OCI-LY7 (cell line): ENCODE measurements around the gene FMN1.

Experiments
- EZH2phosphoT487 ChIP-seq: fragments of 200-600 bp; sonication (generic); IDR thresholded peaks from 2 replicates; pipeline ENCODE4 v1.6.1; 2018; ENCODE audit warnings: low read depth, borderline replicate concordance, mild to moderate bottlenecking, mixed run types, antibody characterized with exemption, low read length, moderate library complexity, mixed read lengths
- TF ChIP-seq, protein P1 (sequence below): fragments of 200-600 bp; sonication (generic); conservative IDR thresholded peaks from 2 replicates; pipeline ENCODE4 v1.5.1; 2014; ENCODE audit warnings: mild to moderate bottlenecking, antibody characterized with exemption, low read length, moderate library complexity, mixed read lengths

DNA sequence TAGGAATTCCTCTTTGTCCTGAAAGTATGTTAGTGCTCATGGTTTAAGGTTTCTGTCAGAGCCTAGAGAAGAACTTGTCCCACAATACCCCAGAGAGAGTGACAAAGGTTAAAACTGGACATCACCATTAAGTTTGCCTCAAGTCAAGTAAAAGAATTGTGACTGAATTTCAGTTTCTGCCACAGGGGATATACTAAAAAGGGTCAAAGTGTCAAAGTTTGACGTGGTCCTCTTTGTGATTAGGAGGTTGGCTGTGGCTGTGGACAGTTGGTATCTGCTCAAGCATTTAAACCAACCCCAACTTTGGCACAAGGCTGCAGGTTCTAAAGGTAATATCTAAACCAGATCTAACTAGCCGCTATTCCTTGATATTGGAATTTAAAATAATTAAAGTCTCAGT, 26.1 kb downstream of the FMN1 start:
- TF ChIP-seq, protein P1, sequence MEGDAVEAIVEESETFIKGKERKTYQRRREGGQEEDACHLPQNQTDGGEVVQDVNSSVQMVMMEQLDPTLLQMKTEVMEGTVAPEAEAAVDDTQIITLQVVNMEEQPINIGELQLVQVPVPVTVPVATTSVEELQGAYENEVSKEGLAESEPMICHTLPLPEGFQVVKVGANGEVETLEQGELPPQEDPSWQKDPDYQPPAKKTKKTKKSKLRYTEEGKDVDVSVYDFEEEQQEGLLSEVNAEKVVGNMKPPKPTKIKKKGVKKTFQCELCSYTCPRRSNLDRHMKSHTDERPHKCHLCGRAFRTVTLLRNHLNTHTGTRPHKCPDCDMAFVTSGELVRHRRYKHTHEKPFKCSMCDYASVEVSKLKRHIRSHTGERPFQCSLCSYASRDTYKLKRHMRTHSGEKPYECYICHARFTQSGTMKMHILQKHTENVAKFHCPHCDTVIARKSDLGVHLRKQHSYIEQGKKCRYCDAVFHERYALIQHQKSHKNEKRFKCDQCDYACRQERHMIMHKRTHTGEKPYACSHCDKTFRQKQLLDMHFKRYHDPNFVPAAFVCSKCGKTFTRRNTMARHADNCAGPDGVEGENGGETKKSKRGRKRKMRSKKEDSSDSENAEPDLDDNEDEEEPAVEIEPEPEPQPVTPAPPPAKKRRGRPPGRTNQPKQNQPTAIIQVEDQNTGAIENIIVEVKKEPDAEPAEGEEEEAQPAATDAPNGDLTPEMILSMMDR = no peak
- no peak for TF ChIP-seq EZH2phosphoT487
